Eye (tissue), 1 donor: ENCODE measurements around the gene SPART.

ENCODE experiments used
- DNase-seq: peaks from one replicate; pipeline ENCODE4 v3.0.0-alpha.2; 2015

The SPART gene

GRCh38 chr13:36346222-36347083, at the start of gene SPART:
SPART (minus strand) TSS chr13:36346394; CDS start chr13:36335830, 10,564 bp downstream.
- peak; percentile 98 for DNase-seq

- DNase-seq, result peak; percentile 24
Observed at GRCh38 chr13:36395280-36395679, 49.1 kb upstream of the SPART start.

GRCh38 chr13:36385489-36385888, 39.3 kb upstream of the SPART start:
- DNase-seq, result no peak

GRCh38 chr13:36382030-36382429, 35.8 kb upstream of the SPART start:
- no peak for DNase-seq

- DNase-seq, result peak; percentile 28
Observed at GRCh38 chr13:36377826-36378468, 31.8 kb upstream of the SPART start.

GRCh38 chr13:36374063-36374462, 27.9 kb upstream of the SPART start:
- no peak for DNase-seq

GRCh38 chr13:36371185-36371584, 25.0 kb upstream of the SPART start:
- DNase-seq, result no peak

GRCh38 chr13:36370108-36370429, 23.9 kb upstream of the SPART start:
- DNase-seq, result no peak

- DNase-seq, result peak; percentile 46
Observed at GRCh38 chr13:36369268-36370107, 23.3 kb upstream of the SPART start.

GRCh38 chr13:36366031-36366430, 19.8 kb upstream of the SPART start:
- DNase-seq, result no peak

- DNase-seq, result peak; percentile 32
Observed at GRCh38 chr13:36363366-36363863, 17.2 kb upstream of the SPART start.

- no peak for DNase-seq
Observed at GRCh38 chr13:36362914-36363313, 16.7 kb upstream of the SPART start.

GRCh38 chr13:36362251-36362650, 16.1 kb upstream of the SPART start:
- no peak for DNase-seq

GRCh38 chr13:36360903-36361302, 14.7 kb upstream of the SPART start:
- peak; percentile 30 for DNase-seq

GRCh38 chr13:36359301-36359950, 13.2 kb upstream of the SPART start:
- DNase-seq, result no peak

- DNase-seq, result no peak
Observed at GRCh38 chr13:36358175-36358718, 12.1 kb upstream of the SPART start.

GRCh38 chr13:36357692-36358091, 11.5 kb upstream of the SPART start:
- DNase-seq, result peak; percentile 47

GRCh38 chr13:36357231-36357630, 11.0 kb upstream of the SPART start:
- DNase-seq, result no peak

GRCh38 chr13:36356058-36356457, 9.9 kb upstream of the SPART start:
- no peak for DNase-seq

GRCh38 chr13:36355632-36356031, 9.4 kb upstream of the SPART start:
- DNase-seq, result no peak

GRCh38 chr13:36354842-36355623, 8.8 kb upstream of the SPART start:
- peak; percentile 32 for DNase-seq

GRCh38 chr13:36353001-36353400, 6.8 kb upstream of the SPART start:
- no peak for DNase-seq
